ENCODE results near the gene ZNF605. TPM values are rescaled to one million over a fixed set of nuclear protein-coding genes. Genes with fewer than 3 reads are reported as not detected.
"Not testable (repeated sequence)": the region's sequence is repeated elsewhere in the genome, so short reads cannot be mapped to it uniquely, and the experiment has no call there.

Gene ZNF605
- total RNA-seq, 4 donors from 2014 or later, result 7.9 to 20.6 (median 9.0) TPM

DNA sequence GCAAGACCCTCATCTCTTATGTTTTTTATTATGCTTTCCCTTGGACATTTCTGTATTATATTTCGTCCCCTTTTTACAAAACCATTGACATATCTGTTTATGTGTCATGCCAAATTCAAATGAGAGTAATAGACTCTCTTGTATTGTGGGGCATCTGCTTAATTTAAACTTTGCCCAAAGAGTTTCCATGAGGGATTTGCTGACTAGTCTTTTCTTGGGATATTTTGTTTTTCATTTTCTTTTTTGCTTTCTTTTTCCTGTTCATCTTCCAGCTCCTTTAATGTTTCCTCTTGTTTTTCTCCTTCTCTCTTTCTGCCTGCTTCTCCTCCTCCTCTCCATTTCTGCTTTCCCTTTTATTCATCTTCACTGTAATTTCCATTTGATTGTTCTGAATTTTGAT, 16.3 kb upstream of the ZNF605 start:
- no peak for DNase-seq (ENCODE audit: low spot score in 2 of 2)
- no peak overlapping the region for H3K4me3 ChIP-seq
- no peak overlapping the region for H3K27ac ChIP-seq
- H3K27me3 ChIP-seq, result no peaks in the 10 kb centered on the region
- TF ChIP-seq CTCF (IDR thresholded peaks at IDR 0.05) (no peak), POLR2A (IDR thresholded peaks at IDR 0.05) (no peak), EP300 (IDR thresholded peaks at IDR 0.05) (no peak)
- 70 to 74% methylated on average over 1 of the region's 1 CpG for WGBS, 2 donors
- peaks cover 0 to 94% (median 14%) of the 10 kb centered on the region in 4 donors for H3K9me3 ChIP-seq
- peaks cover 0 to 14% (median 0%) of the 10 kb centered on the region in 3 donors for H3K36me3 ChIP-seq
- no peaks in the 10 kb centered on the region for H3K4me1 ChIP-seq

GRCh38 chr12:132967736-132968135, 11.6 kb upstream of the ZNF605 start:
- Histone ChIP-seq H3K36me3 (peaks cover 0 to 60% (median 0%) of the 10 kb centered on the region in 3 donors), H3K4me1 (no peaks in the 10 kb centered on the region), H3K9me3 (peaks cover 0 to 100% (median 9%) of the 10 kb centered on the region in 4 donors), H3K27ac (no peak overlapping the region), H3K4me3 (no peak overlapping the region), H3K27me3 (no peaks in the 10 kb centered on the region)
- DNase-seq (ENCODE audit: low spot score in 2 of 2), result no peak
- TF ChIP-seq EP300 (IDR thresholded peaks at IDR 0.05), result no peak
- no peak for TF ChIP-seq CTCF (IDR thresholded peaks at IDR 0.05)
- TF ChIP-seq POLR2A (IDR thresholded peaks at IDR 0.05), result no peak
- 96 to 99% methylated on average over 20 to 21 of the region's 21 CpGs for WGBS, 2 donors

GRCh38 chr12:132966676-132967415, 10.7 kb upstream of the ZNF605 start:
- H3K4me1 ChIP-seq, result no peaks in the 10 kb centered on the region
- 86 to 90% methylated on average over 5 to 8 of the region's 12 CpGs for WGBS, 2 donors
- DNase-seq (ENCODE audit: low spot score in 2 of 2), result no peak
- H3K27me3 ChIP-seq, result no peaks in the 10 kb centered on the region
- H3K27ac ChIP-seq, result no peak overlapping the region
- H3K36me3 ChIP-seq, result peaks cover 0 to 69% (median 0%) of the 10 kb centered on the region in 3 donors
- H3K4me3 ChIP-seq, result no peak overlapping the region
- no peak for TF ChIP-seq POLR2A (IDR thresholded peaks at IDR 0.05)
- no peak for TF ChIP-seq EP300 (IDR thresholded peaks at IDR 0.05)
- no peak for TF ChIP-seq CTCF (IDR thresholded peaks at IDR 0.05)
- H3K9me3 ChIP-seq, result peaks cover 0 to 100% (median 10%) of the 10 kb centered on the region in 4 donors

GRCh38 chr12:132965796-132966195, 9.7 kb upstream of the ZNF605 start:
- no peak for DNase-seq (ENCODE audit: low spot score in 2 of 2)
- WGBS, 2 donors, result 94 to 97% methylated on average over 12 of the region's 12 CpGs
- Histone ChIP-seq H3K36me3 (peaks cover 0 to 80% (median 0%) of the 10 kb centered on the region in 3 donors), H3K27me3 (no peaks in the 10 kb centered on the region), H3K4me1 (no peaks in the 10 kb centered on the region), H3K4me3 (no peak overlapping the region), H3K9me3 (peaks cover 0 to 99% (median 8%) of the 10 kb centered on the region in 4 donors), H3K27ac (no peak overlapping the region)
- TF ChIP-seq POLR2A (IDR thresholded peaks at IDR 0.05) (no peak), EP300 (IDR thresholded peaks at IDR 0.05) (no peak), CTCF (IDR thresholded peaks at IDR 0.05) (no peak)

- H3K27ac ChIP-seq; H3K4me3 ChIP-seq; H3K27me3 ChIP-seq; DNase-seq (ENCODE audit: low spot score in 2 of 2); H3K4me1 ChIP-seq: not testable (repeated sequence)
- peak in 1 of 5 experiments; percentile 6 for TF ChIP-seq CTCF (IDR thresholded peaks at IDR 0.05)
- peaks cover 0 to 94% (median 0%) of the 10 kb centered on the region in 3 donors for H3K36me3 ChIP-seq
- WGBS, 2 donors, result 58 to 64% methylated on average over 10 of the region's 10 CpGs
- peaks cover 0 to 97% (median 8%) of the 10 kb centered on the region in 4 donors for H3K9me3 ChIP-seq
Observed at GRCh38 chr12:132963947-132964346, 7.8 kb upstream of the ZNF605 start.

- not testable (repeated sequence) for DNase-seq (ENCODE audit: low spot score in 2 of 2); H3K27ac ChIP-seq; H3K4me3 ChIP-seq; H3K27me3 ChIP-seq
- H3K4me1 ChIP-seq, result peaks cover 0 to 11% (median 0%) of the 10 kb centered on the region in 4 donors
- H3K9me3 ChIP-seq, result peaks cover 0 to 81% (median 6%) of the 10 kb centered on the region in 4 donors
- H3K36me3 ChIP-seq, result peaks cover 0 to 82% (median 0%) of the 10 kb centered on the region in 3 donors
- WGBS, 2 donors, result 98 to 99% methylated on average over 14 of the region's 14 CpGs
Observed at GRCh38 chr12:132961790-132962189, 5.7 kb upstream of the ZNF605 start.
